Body of pancreas (tissue), 4 donors: Measurements from ENCODE around the gene PARP12. TPM values are rescaled to one million over a fixed set of nuclear protein-coding genes. Genes with fewer than 3 reads are reported as not detected.

Experiments used
- ATAC-seq: fragments of 150-250 bp; one replicate; pipeline ENCODE4 v1.9.1; 2016
- DNase-seq, 4 donors: peaks; one replicate each; pipeline ENCODE4 v3.0.0-alpha.2; 2019
- H3K27ac ChIP-seq, 4 donors: fragments of 200-600 bp; sonication (generic); 1 replicate in 3 of 4; 2 replicates in 1 of 4; pipeline versions ENCODE4 v1.5.1 to v1.6.1; 2016 to 2019; ENCODE audit warnings: mild to moderate bottlenecking in 1 of 4, mixed read lengths in 1 of 4, moderate library complexity in 1 of 4
- H3K27me3 ChIP-seq, 2 donors: fragments of 200-600 bp; sonication (generic); one replicate each; pipeline ENCODE4 v1.6.0; 2016; ENCODE audit warnings: mild to moderate bottlenecking in 1 of 2
- H3K36me3 ChIP-seq, 2 donors: fragments of 200-600 bp; sonication (generic); replicated peaks in 1 of 2; 2 replicates each; pipeline ENCODE4 v1.5.1; 2016; ENCODE audit warnings: low read depth in 2 of 2; ENCODE audit not compliant: insufficient read depth in 1 of 2
- H3K4me1 ChIP-seq: fragments of 200-600 bp; sonication (generic); one replicate; pipeline ENCODE4 v1.6.0; 2016
- H3K4me3 ChIP-seq, 2 donors: fragments of 200-600 bp; sonication (generic); 1 replicate in 1 of 2; 2 replicates in 1 of 2; pipeline ENCODE4 v1.5.1; 2016 to 2019
- H3K9me3 ChIP-seq, 3 donors: fragments of 200-600 bp; sonication (generic); 1 replicate in 2 of 3; 2 replicates in 1 of 3; pipeline ENCODE4 v1.5.1; 2016
- CTCF ChIP-seq, 7 experiments: fragments of 450-650 bp in 4 of 7; fragments of 200-600 bp in 3 of 7; sonication (generic) in 3 of 7; IDR thresholded peaks; one replicate each; pipeline ENCODE4 v1.5.1; 2016 to 2019; ENCODE audit warnings: antibody characterized with exemption in 7 of 7
- POLR2A ChIP-seq, 3 donors: fragments of 450-650 bp; IDR thresholded peaks; one replicate each; pipeline ENCODE4 v1.6.1; 2016; ENCODE audit warnings: antibody characterized with exemption in 3 of 3, mild to moderate bottlenecking in 2 of 3
- WGBS, 2 donors: methylation state at CpG; one replicate each; pipeline ENCODE4 v1.1.5; 2017; 5-methylcytosine and 5-hydroxymethylcytosine counted together
- intact Hi-C: fragments of 100-400 bp; cut with DNase I; formaldehyde crosslinking; loops from one replicate; pipeline ENCODE4 v1.15.1; 2023
- total RNA-seq, 2 donors: library from RNA; depleted of rRNA; stranded (reverse); fragments of >200 nt; gene quantifications; one replicate each; pipeline ENCODE4 v1.1.0, GENCODE V29; 2016

Gene PARP12
- total RNA-seq, 2 donors from 2014 or later: 37.1 to 66.9 TPM

- no peaks in the 10 kb centered on the region for H3K36me3 ChIP-seq
- no peaks in the 10 kb centered on the region for H3K9me3 ChIP-seq
- ATAC-seq (no peak), DNase-seq (no peak)
- TF ChIP-seq POLR2A (IDR thresholded peaks at IDR 0.05): no peak
- no peak for TF ChIP-seq CTCF (IDR thresholded peaks at IDR 0.05)
- no peak overlapping the region for H3K27ac ChIP-seq
- peaks cover 22% of the 10 kb centered on the region for H3K4me1 ChIP-seq
- 94 to 98% methylated on average over 10 of the region's 10 CpGs for WGBS, 2 donors
- intact Hi-C loops: loop anchor here (10.0 kb wide), 1 partner anchor 512 kb away; no protein-coding TSS in a partner anchor
- H3K27me3 ChIP-seq: no peaks in the 10 kb centered on the region
- no peak overlapping the region for H3K4me3 ChIP-seq
Measured at GRCh38 chr7:140006600-140006999, 56.2 kb downstream of the PARP12 start.

DNA sequence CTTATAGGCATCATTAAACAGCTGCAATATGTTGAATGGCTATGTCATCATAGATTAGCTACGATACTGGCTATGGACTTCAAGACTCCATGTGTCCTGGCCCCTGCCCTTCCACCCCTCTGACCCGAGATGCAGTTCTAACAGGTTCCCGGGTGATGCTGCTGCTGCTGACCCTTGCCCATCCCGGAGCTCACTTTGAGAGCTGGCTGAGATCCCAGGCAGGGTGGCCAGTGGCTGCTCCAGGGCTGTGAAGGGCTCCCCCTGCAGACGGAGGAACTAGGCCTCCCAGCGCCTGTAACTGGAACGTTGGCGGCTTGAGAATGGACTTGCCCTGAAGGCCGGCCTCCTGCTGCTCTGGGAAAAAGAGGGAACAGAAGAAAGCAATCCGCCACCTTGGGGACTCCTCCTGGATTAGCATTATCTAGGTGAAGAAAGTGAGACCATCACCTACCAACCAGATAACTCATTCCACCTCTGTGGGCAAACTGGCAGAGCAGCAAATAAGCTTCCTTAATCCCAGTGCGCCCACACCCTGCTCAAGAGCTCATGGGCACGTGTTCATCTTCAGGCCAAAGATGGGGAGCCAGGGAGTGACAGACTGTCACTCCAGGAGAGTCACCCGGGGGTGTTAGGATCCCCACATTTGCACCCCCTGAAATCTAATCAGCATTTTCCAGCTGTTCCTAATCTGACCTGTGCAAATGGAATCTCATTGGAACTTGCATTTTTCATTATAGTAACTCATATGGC lies 56.8 kb downstream of the PARP12 start:
- Histone ChIP-seq H3K36me3 (no peaks in the 10 kb centered on the region), H3K27me3 (no peaks in the 10 kb centered on the region), H3K4me1 (peaks cover 22% of the 10 kb centered on the region), H3K27ac (no peak overlapping the region), H3K4me3 (no peak overlapping the region), H3K9me3 (no peaks in the 10 kb centered on the region)
- intact Hi-C loops: loop anchor here (10.0 kb wide), 1 partner anchor 511 kb away; no protein-coding TSS in a partner anchor
- DNase-seq: peak in 2 of 4 donors; percentile 22 to 31
- ATAC-seq: no peak
- no peak for TF ChIP-seq POLR2A (IDR thresholded peaks at IDR 0.05)
- no peak for TF ChIP-seq CTCF (IDR thresholded peaks at IDR 0.05)
- WGBS, 2 donors: 62 to 66% methylated on average over 8 to 13 of the region's 13 CpGs

GRCh38 chr7:140005341-140005740 lies 57.4 kb downstream of the PARP12 start:
- no peak overlapping the region for H3K27ac ChIP-seq
- no peak for DNase-seq
- 87 to 90% methylated on average over 7 of the region's 7 CpGs for WGBS, 2 donors
- H3K9me3 ChIP-seq: no peaks in the 10 kb centered on the region
- peaks cover 17% of the 10 kb centered on the region for H3K4me1 ChIP-seq
- intact Hi-C loops: loop anchor here (10.0 kb wide), 1 partner anchor 511 kb away; no protein-coding TSS in a partner anchor
- no peaks in the 10 kb centered on the region for H3K27me3 ChIP-seq
- H3K4me3 ChIP-seq: no peak overlapping the region
- H3K36me3 ChIP-seq: no peaks in the 10 kb centered on the region
- TF ChIP-seq CTCF (IDR thresholded peaks at IDR 0.05): no peak
- ATAC-seq: no peak

GRCh38 chr7:140004672-140005071 lies 58.1 kb downstream of the PARP12 start:
- Histone ChIP-seq H3K4me3 (no peak overlapping the region), H3K9me3 (no peaks in the 10 kb centered on the region), H3K36me3 (no peaks in the 10 kb centered on the region), H3K27ac (no peak overlapping the region), H3K27me3 (no peaks in the 10 kb centered on the region), H3K4me1 (peaks cover 11% of the 10 kb centered on the region)
- no peak for TF ChIP-seq POLR2A (IDR thresholded peaks at IDR 0.05)
- TF ChIP-seq CTCF (IDR thresholded peaks at IDR 0.05): no peak
- DNase-seq (no peak), ATAC-seq (no peak)
- 100% methylated on average over 1 to 6 of the region's 6 CpGs for WGBS, 2 donors
- intact Hi-C loops: loop anchor here (5.0 to 10.0 kb wide), 3 partner anchors 227 to 510 kb away; partner anchors contain the start of gene HIPK2
